ENCODE results near the gene FER.

GRCh38 chr5:109049565-109049964 lies 301.9 kb downstream of the FER start:
- TF ChIP-seq POLR2A (IDR thresholded peaks at IDR 0.05): no peak
- TF ChIP-seq CTCF (IDR thresholded peaks at IDR 0.05): no peak
